ENCODE measurements around the gene ATP5F1C.
"Not testable (repeated sequence)": the region's sequence is repeated elsewhere in the genome, so short reads cannot be mapped to it uniquely, and the experiment has no call there.

ATP5F1C gene

GRCh38 chr10:7810443-7810842 is 22.5 kb downstream of the ATP5F1C start:
- Histone ChIP-seq H2BK5ac (ENCODE audit: low read length) (no peak overlapping the region), H2BK15ac (replicated peaks; ENCODE audit: low read depth) (no peak overlapping the region), H3K27me3 (ENCODE audit: insufficient read depth, low read length, poor library complexity) (no peaks in the 10 kb centered on the region), H3K27ac (ENCODE audit: low read depth, low read length) (no peak overlapping the region), H3K23ac (ENCODE audit: low read length) (no peak overlapping the region), H4K8ac (ENCODE audit: low read depth, low read length) (no peak overlapping the region), H4K5ac (ENCODE audit: low read length) (no peak overlapping the region), H3K36me3 (ENCODE audit: control insufficient read depth, insufficient read depth, low read length) (no peaks in the 10 kb centered on the region), H3K9ac (ENCODE audit: low read length) (no peak overlapping the region), H3K4me1 (ENCODE audit: control insufficient read depth, low read depth, low read length) (no peaks in the 10 kb centered on the region), H3K18ac (ENCODE audit: low read length) (no peak overlapping the region), H3K4ac (ENCODE audit: low read depth, low read length) (no peak overlapping the region), H3K4me3 (ENCODE audit: low read length) (no peak overlapping the region), H2AK5ac (ENCODE audit: low read length) (no peak overlapping the region), H3K79me1 (ENCODE audit: low read length) (no peaks in the 10 kb centered on the region), H3K4me2 (ENCODE audit: low read length) (no peak overlapping the region), H3K79me2 (ENCODE audit: control insufficient read depth, insufficient read depth, low read length) (no peaks in the 10 kb centered on the region), H2BK120ac (ENCODE audit: low read depth, low read length) (no peak overlapping the region), H3K56ac (ENCODE audit: low read length) (no peak overlapping the region)
- WGBS (ENCODE audit: extremely low coverage, insufficient coverage, low lambda C conversion rate), result no CpG with 5 or more reads among the region's 7 CpGs
- no peak for DNase-seq

GRCh38 chr10:7811000-7811399 is 23.0 kb downstream of the ATP5F1C start:
- Histone ChIP-seq H3K23ac (ENCODE audit: low read length) (no peak overlapping the region), H3K79me1 (ENCODE audit: low read length) (no peaks in the 10 kb centered on the region), H3K4ac (ENCODE audit: low read depth, low read length) (no peak overlapping the region), H3K18ac (ENCODE audit: low read length) (no peak overlapping the region), H3K4me1 (ENCODE audit: control insufficient read depth, low read depth, low read length) (no peaks in the 10 kb centered on the region), H4K5ac (ENCODE audit: low read length) (no peak overlapping the region), H3K79me2 (ENCODE audit: control insufficient read depth, insufficient read depth, low read length) (no peaks in the 10 kb centered on the region), H4K8ac (ENCODE audit: low read depth, low read length) (no peak overlapping the region), H3K36me3 (ENCODE audit: control insufficient read depth, insufficient read depth, low read length) (no peaks in the 10 kb centered on the region), H3K4me3 (ENCODE audit: low read length) (no peak overlapping the region), H2BK15ac (replicated peaks; ENCODE audit: low read depth) (no peak overlapping the region), H3K4me2 (ENCODE audit: low read length) (no peak overlapping the region), H3K27me3 (ENCODE audit: insufficient read depth, low read length, poor library complexity) (no peaks in the 10 kb centered on the region), H3K56ac (ENCODE audit: low read length) (no peak overlapping the region), H3K9ac (ENCODE audit: low read length) (no peak overlapping the region), H2BK5ac (ENCODE audit: low read length) (no peak overlapping the region), H2AK5ac (ENCODE audit: low read length) (no peak overlapping the region), H3K27ac (ENCODE audit: low read depth, low read length) (no peak overlapping the region), H2BK120ac (ENCODE audit: low read depth, low read length) (no peak overlapping the region)
- no peak for DNase-seq
- no CpG with 5 or more reads among the region's 5 CpGs for WGBS (ENCODE audit: extremely low coverage, insufficient coverage, low lambda C conversion rate)

- DNase-seq; H3K4me2 ChIP-seq (ENCODE audit: low read length); H2BK120ac ChIP-seq (ENCODE audit: low read depth, low read length); H3K23ac ChIP-seq (ENCODE audit: low read length); H3K36me3 ChIP-seq (ENCODE audit: control insufficient read depth, insufficient read depth, low read length); H2BK15ac ChIP-seq (replicated peaks; ENCODE audit: low read depth); H3K4ac ChIP-seq (ENCODE audit: low read depth, low read length); H3K27ac ChIP-seq (ENCODE audit: low read depth, low read length); H3K4me3 ChIP-seq (ENCODE audit: low read length); H3K27me3 ChIP-seq (ENCODE audit: insufficient read depth, low read length, poor library complexity); H3K9ac ChIP-seq (ENCODE audit: low read length); H3K79me2 ChIP-seq (ENCODE audit: control insufficient read depth, insufficient read depth, low read length); H3K79me1 ChIP-seq (ENCODE audit: low read length); H3K56ac ChIP-seq (ENCODE audit: low read length); H3K18ac ChIP-seq (ENCODE audit: low read length); H4K5ac ChIP-seq (ENCODE audit: low read length); H3K4me1 ChIP-seq (ENCODE audit: control insufficient read depth, low read depth, low read length); H2BK5ac ChIP-seq (ENCODE audit: low read length); H4K8ac ChIP-seq (ENCODE audit: low read depth, low read length); H2AK5ac ChIP-seq (ENCODE audit: low read length): not testable (repeated sequence)
- WGBS (ENCODE audit: extremely low coverage, insufficient coverage, low lambda C conversion rate), result no CpG with 5 or more reads among the region's 7 CpGs
Measured at GRCh38 chr10:7811743-7812142, 23.8 kb downstream of the ATP5F1C start.

GRCh38 chr10:7813481-7813880 is 25.5 kb downstream of the ATP5F1C start:
- Histone ChIP-seq H4K8ac (ENCODE audit: low read depth, low read length) (no peak overlapping the region), H3K9ac (ENCODE audit: low read length) (no peak overlapping the region)

GRCh38 chr10:7817576-7817975 is 29.6 kb downstream of the ATP5F1C start:
- no peak overlapping the region for H3K27ac ChIP-seq (ENCODE audit: low read depth, low read length)
- H3K56ac ChIP-seq (ENCODE audit: low read length), result peak overlapping the region; percentile 67
- no peak overlapping the region for H3K4ac ChIP-seq (ENCODE audit: low read depth, low read length)
- peak; percentile 32 for DNase-seq
- no CpG with 5 or more reads among the region's 12 CpGs for WGBS (ENCODE audit: extremely low coverage, insufficient coverage, low lambda C conversion rate)
- H3K18ac ChIP-seq (ENCODE audit: low read length), result no peak overlapping the region
- H2BK5ac ChIP-seq (ENCODE audit: low read length), result no peak overlapping the region
- no peaks in the 10 kb centered on the region for H3K27me3 ChIP-seq (ENCODE audit: insufficient read depth, low read length, poor library complexity)
- H3K23ac ChIP-seq (ENCODE audit: low read length), result no peak overlapping the region
- no peak overlapping the region for H2BK15ac ChIP-seq (replicated peaks; ENCODE audit: low read depth)
- H4K8ac ChIP-seq (ENCODE audit: low read depth, low read length), result no peak overlapping the region
- H3K79me2 ChIP-seq (ENCODE audit: control insufficient read depth, insufficient read depth, low read length), result peaks cover 12% of the 10 kb centered on the region
- no peak overlapping the region for H2BK120ac ChIP-seq (ENCODE audit: low read depth, low read length)
- H4K5ac ChIP-seq (ENCODE audit: low read length), result no peak overlapping the region
- H3K9ac ChIP-seq (ENCODE audit: low read length), result no peak overlapping the region
- H3K4me3 ChIP-seq (ENCODE audit: low read length), result peak overlapping the region; percentile 97
- no peak overlapping the region for H2AK5ac ChIP-seq (ENCODE audit: low read length)
- no peaks in the 10 kb centered on the region for H3K36me3 ChIP-seq (ENCODE audit: control insufficient read depth, insufficient read depth, low read length)
- peaks cover 10% of the 10 kb centered on the region for H3K79me1 ChIP-seq (ENCODE audit: low read length)
- peaks cover 2% of the 10 kb centered on the region for H3K4me1 ChIP-seq (ENCODE audit: control insufficient read depth, low read depth, low read length)
- peak overlapping the region; percentile 80 for H3K4me2 ChIP-seq (ENCODE audit: low read length)

More at GRCh38 chr10:7813481-7813880, 25.5 kb downstream of the ATP5F1C start:
- H4K5ac ChIP-seq (ENCODE audit: low read length), result no peak overlapping the region
- H3K27ac ChIP-seq (ENCODE audit: low read depth, low read length), result no peak overlapping the region
- peak; percentile 21 for DNase-seq
- WGBS (ENCODE audit: extremely low coverage, insufficient coverage, low lambda C conversion rate), result no CpG with 5 or more reads among the region's 3 CpGs
- H3K36me3 ChIP-seq (ENCODE audit: control insufficient read depth, insufficient read depth, low read length), result no peaks in the 10 kb centered on the region
- H3K4me1 ChIP-seq (ENCODE audit: control insufficient read depth, low read depth, low read length), result no peaks in the 10 kb centered on the region
- H3K79me2 ChIP-seq (ENCODE audit: control insufficient read depth, insufficient read depth, low read length), result no peaks in the 10 kb centered on the region
- no peak overlapping the region for H3K4ac ChIP-seq (ENCODE audit: low read depth, low read length)
- H3K23ac ChIP-seq (ENCODE audit: low read length), result no peak overlapping the region
- H2BK15ac ChIP-seq (replicated peaks; ENCODE audit: low read depth), result no peak overlapping the region
- H3K56ac ChIP-seq (ENCODE audit: low read length), result no peak overlapping the region
- H3K79me1 ChIP-seq (ENCODE audit: low read length), result no peaks in the 10 kb centered on the region
- no peak overlapping the region for H2AK5ac ChIP-seq (ENCODE audit: low read length)
- H2BK120ac ChIP-seq (ENCODE audit: low read depth, low read length), result no peak overlapping the region
- H3K18ac ChIP-seq (ENCODE audit: low read length), result no peak overlapping the region
- no peak overlapping the region for H3K4me2 ChIP-seq (ENCODE audit: low read length)
- H3K4me3 ChIP-seq (ENCODE audit: low read length), result no peak overlapping the region
- no peak overlapping the region for H2BK5ac ChIP-seq (ENCODE audit: low read length)
- no peaks in the 10 kb centered on the region for H3K27me3 ChIP-seq (ENCODE audit: insufficient read depth, low read length, poor library complexity)

GRCh38 chr10:7817984-7818294 is 30.0 kb downstream of the ATP5F1C start:
- H4K5ac ChIP-seq (ENCODE audit: low read length), result no peak overlapping the region
- H2BK120ac ChIP-seq (ENCODE audit: low read depth, low read length), result no peak overlapping the region
- H3K79me1 ChIP-seq (ENCODE audit: low read length), result peaks cover 10% of the 10 kb centered on the region
- no peaks in the 10 kb centered on the region for H3K27me3 ChIP-seq (ENCODE audit: insufficient read depth, low read length, poor library complexity)
- H3K56ac ChIP-seq (ENCODE audit: low read length), result peak overlapping the region; percentile 85
- no CpG with 5 or more reads among the region's 10 CpGs for WGBS (ENCODE audit: extremely low coverage, insufficient coverage, low lambda C conversion rate)
- H2AK5ac ChIP-seq (ENCODE audit: low read length), result no peak overlapping the region
- H3K79me2 ChIP-seq (ENCODE audit: control insufficient read depth, insufficient read depth, low read length), result peaks cover 12% of the 10 kb centered on the region
- H3K4me2 ChIP-seq (ENCODE audit: low read length), result peak overlapping the region; percentile 80
- H3K27ac ChIP-seq (ENCODE audit: low read depth, low read length), result no peak overlapping the region
- no peak overlapping the region for H4K8ac ChIP-seq (ENCODE audit: low read depth, low read length)
- H3K4ac ChIP-seq (ENCODE audit: low read depth, low read length), result no peak overlapping the region
- DNase-seq, result no peak
- H2BK5ac ChIP-seq (ENCODE audit: low read length), result no peak overlapping the region
- H3K9ac ChIP-seq (ENCODE audit: low read length), result peak overlapping the region; percentile 65
- peak overlapping the region; percentile 13 for H3K18ac ChIP-seq (ENCODE audit: low read length)
- peaks cover 2% of the 10 kb centered on the region for H3K4me1 ChIP-seq (ENCODE audit: control insufficient read depth, low read depth, low read length)
- no peak overlapping the region for H2BK15ac ChIP-seq (replicated peaks; ENCODE audit: low read depth)
- no peaks in the 10 kb centered on the region for H3K36me3 ChIP-seq (ENCODE audit: control insufficient read depth, insufficient read depth, low read length)
- H3K4me3 ChIP-seq (ENCODE audit: low read length), result peak overlapping the region; percentile 97
- H3K23ac ChIP-seq (ENCODE audit: low read length), result no peak overlapping the region

Measured in mesendoderm (in vitro differentiated cells).